B cell (primary cell): ENCODE measurements around the gene TRIM66. TPM values are rescaled to one million over a fixed set of nuclear protein-coding genes. Genes with fewer than 3 reads are reported as not detected.

Experiments used
- ATAC-seq: fragments of 200-7000 bp; cut with Tn5 transposase; one replicate; pipeline ENCODE4 v1.10.0; 2021; ENCODE audit warnings: low read depth, mild to moderate bottlenecking, moderate number of reproducible peaks, moderate library complexity
- CTCF ChIA-PET: fragments of 350-600 bp; sonication (Branson Sonifier 250); formaldehyde crosslinking; loops from one replicate; lab custom pipeline; 2021; ENCODE audit warnings: antibody characterized with exemption, inconsistent platforms; lab: Charles Lee
- POLR2A ChIA-PET: fragments of 350-600 bp; sonication (Branson Sonifier 250); formaldehyde crosslinking; loops from one replicate; lab custom pipeline; 2021; ENCODE audit warnings: antibody characterized with exemption; lab: Charles Lee
- DNase-seq: peaks from one replicate; pipeline ENCODE4 v3.0.0; 2013
- H2AFZ ChIP-seq: 2 replicates; pipeline ENCODE4 v1.6.1; 2012; ENCODE audit warnings: mild to moderate bottlenecking, low read depth, low read length; ENCODE audit not compliant: insufficient read depth, poor library complexity, severe bottlenecking
- H3K27ac ChIP-seq, 2 donors: 1 replicate in 1 of 2; 2 replicates in 1 of 2; pipeline ENCODE4 v1.5.1; 2012 to 2013; ENCODE audit warnings: low read length in 2 of 2, mild to moderate bottlenecking in 2 of 2, moderate library complexity in 1 of 2
- H3K27me3 ChIP-seq, 4 experiments: fragments of 200-600 bp in 1 of 4; sonication (generic) in 1 of 4; replicated peaks in 1 of 4; 1 replicate in 2 of 4; 2 replicates in 2 of 4; pipeline versions ENCODE4 v1.6.1 to v1.7.0; 2013 to 2016; ENCODE audit warnings: low read length in 3 of 4, mild to moderate bottlenecking in 2 of 4, mixed read lengths in 1 of 4, moderate library complexity in 1 of 4; ENCODE audit not compliant: insufficient read depth in 4 of 4, control insufficient read depth in 3 of 4; ENCODE audit errors: control extremely low read depth in 1 of 4
- H3K36me3 ChIP-seq, 2 experiments: replicated peaks in 1 of 2; 1 replicate in 1 of 2; 2 replicates in 1 of 2; pipeline versions ENCODE4 v1.6.1 to v1.7.1; 2013; ENCODE audit warnings: low read length in 1 of 2; ENCODE audit not compliant: insufficient read depth in 2 of 2, control insufficient read depth in 1 of 2; ENCODE audit errors: control extremely low read depth in 1 of 2, extremely low read depth in 1 of 2
- H3K4me1 ChIP-seq, 2 donors: fragments of 200-600 bp in 1 of 2; sonication (generic) in 1 of 2; 1 replicate in 1 of 2; 2 replicates in 1 of 2; pipeline versions ENCODE4 v1.5.1 to v1.6.1; 2013 to 2017; ENCODE audit warnings: low read length in 2 of 2; ENCODE audit not compliant: control insufficient read depth in 2 of 2, insufficient read depth in 2 of 2
- H3K4me2 ChIP-seq: replicated peaks from 2 replicates; pipeline ENCODE3; 2012; ENCODE audit warnings: mild to moderate bottlenecking, low read depth, low read length; ENCODE audit not compliant: poor library complexity, severe bottlenecking
- H3K4me3 ChIP-seq, 5 experiments: fragments of 200-600 bp in 1 of 5; sonication (generic) in 1 of 5; 1 replicate in 3 of 5; 2 replicates in 2 of 5; pipeline versions ENCODE4 v1.5.1 to v1.7.0; 2011 to 2016; ENCODE audit warnings: low read length in 4 of 5, mild to moderate bottlenecking in 4 of 5, low read depth in 2 of 5, control low read depth in 1 of 5, moderate library complexity in 1 of 5; ENCODE audit not compliant: insufficient read depth in 1 of 5; ENCODE audit errors: control extremely low read depth in 1 of 5, extremely low read depth in 1 of 5
- H3K79me2 ChIP-seq: fragments of 200-600 bp; sonication (generic); one replicate; pipeline ENCODE4 v1.6.0; 2016; ENCODE audit warnings: low read length; ENCODE audit not compliant: control insufficient read depth, insufficient read depth
- H3K9ac ChIP-seq: fragments of 200-600 bp; sonication (generic); 2 replicates; pipeline ENCODE4 v1.6.1; 2017; ENCODE audit warnings: mild to moderate bottlenecking, low read length, moderate library complexity
- H3K9me3 ChIP-seq, 3 donors: one replicate each; pipeline versions ENCODE4 v1.6.1 to v1.7.1; 2013; ENCODE audit warnings: low read length in 2 of 3; ENCODE audit not compliant: control insufficient read depth in 2 of 3, insufficient read depth in 1 of 3; ENCODE audit errors: control extremely low read depth in 1 of 3
- H4K20me1 ChIP-seq: 2 replicates; pipeline ENCODE4 v1.6.0; 2012; ENCODE audit warnings: mild to moderate bottlenecking, low read length; ENCODE audit not compliant: insufficient read depth, control insufficient read depth, poor library complexity, severe bottlenecking
- H3K27ac Mint-ChIP-seq: one replicate; pipeline ENCODE4 v1.8.0; 2021; ENCODE audit warnings: mixed read lengths
- H3K27me3 Mint-ChIP-seq: one replicate; pipeline ENCODE4 v1.8.0; 2021; ENCODE audit warnings: mixed read lengths
- H3K4me1 Mint-ChIP-seq: one replicate; pipeline ENCODE4 v1.8.0; 2021; ENCODE audit warnings: mixed read lengths
- H3K4me3 Mint-ChIP-seq: one replicate; pipeline ENCODE4 v1.8.0; 2021; ENCODE audit warnings: mixed read lengths
- H3K9me3 Mint-ChIP-seq: one replicate; pipeline ENCODE4 v1.8.0; 2022; ENCODE audit warnings: mixed read lengths; ENCODE audit not compliant: insufficient read depth
- EZH2 ChIP-seq: IDR thresholded peaks from 2 replicates; pipeline ENCODE4 v1.6.1; 2012; ENCODE audit warnings: borderline replicate concordance, low read depth, mild to moderate bottlenecking, moderate library complexity, low read length; ENCODE audit not compliant: insufficient read depth, poor library complexity, severe bottlenecking
- WGBS: methylation state at CpG from one replicate; pipeline ENCODE4 v1.1.5; 2013; ENCODE audit warnings: missing lambda C conversion rate; ENCODE audit not compliant: insufficient coverage; 5-methylcytosine and 5-hydroxymethylcytosine counted together
- intact Hi-C: fragments of 100-400 bp; cut with micrococcal nuclease; formaldehyde crosslinking; loops from one replicate; pipeline ENCODE4 v1.10.0; 2022
- polyA plus RNA-seq: library from polyadenylated mRNA; depleted of rRNA; stranded (reverse); fragments of >200 nt; gene quantifications from 2 replicates; pipeline ENCODE4 v1.2.3, GENCODE V29; 2012
- total RNA-seq, 2 donors: library from RNA; stranded (reverse); fragments of 120-200 nt in 1 of 2; gene quantifications; 1 replicate in 1 of 2; 2 replicates in 1 of 2; pipeline versions ENCODE4 v1.2.3 to v1.2.4, GENCODE V29; 2013 to 2022
- TF ChIP-seq, protein P1 (sequence below): fragments of 200-600 bp; IDR thresholded peaks from one replicate; pipeline ENCODE4 v1.8.0; 2022; ENCODE audit warnings: antibody characterized with exemption, mild to moderate bottlenecking

TRIM66 gene
- total and polyA plus RNA-seq, 2 donors (not counting 1 experiment from before 2014, with no cell fraction given) = 11.1 to 21.1 TPM

GRCh38 chr11:8646873-8647272 lies 35.6 kb downstream of the TRIM66 start:
- Histone ChIP-seq H4K20me1 (no peaks in the 10 kb centered on the region), H3K79me2 (no peaks in the 10 kb centered on the region), H3K36me3 (peaks cover 0 to 72% of the 10 kb centered on the region in 2 experiments), H3K4me1 (no peaks in the 10 kb centered on the region), H3K4me3 (no peak overlapping the region), H3K9ac (no peak overlapping the region), H3K27me3 (no peaks in the 10 kb centered on the region), H3K27ac (no peak overlapping the region), H3K9me3 (no peaks in the 10 kb centered on the region), H3K4me2 (no peak overlapping the region), H2AFZ (no peak overlapping the region)
- no CpG with 5 or more reads among the region's 4 CpGs for WGBS
- ATAC-seq (no peak), DNase-seq (no peak)
- no peaks in the 10 kb centered on the region for H3K4me1 Mint-ChIP-seq
- no peaks in the 10 kb centered on the region for H3K27me3 Mint-ChIP-seq
- H3K9me3 Mint-ChIP-seq = no peaks in the 10 kb centered on the region
- ChIA-PET POLR2A (no interaction called here), CTCF (interaction anchor here (0.7 kb wide), 2 partner anchors 12 to 861 kb away, joined by 3 to 4 read pairs; no protein-coding TSS in a partner anchor)
- H3K4me3 Mint-ChIP-seq = no peak overlapping the region
- TF ChIP-seq, protein P1, sequence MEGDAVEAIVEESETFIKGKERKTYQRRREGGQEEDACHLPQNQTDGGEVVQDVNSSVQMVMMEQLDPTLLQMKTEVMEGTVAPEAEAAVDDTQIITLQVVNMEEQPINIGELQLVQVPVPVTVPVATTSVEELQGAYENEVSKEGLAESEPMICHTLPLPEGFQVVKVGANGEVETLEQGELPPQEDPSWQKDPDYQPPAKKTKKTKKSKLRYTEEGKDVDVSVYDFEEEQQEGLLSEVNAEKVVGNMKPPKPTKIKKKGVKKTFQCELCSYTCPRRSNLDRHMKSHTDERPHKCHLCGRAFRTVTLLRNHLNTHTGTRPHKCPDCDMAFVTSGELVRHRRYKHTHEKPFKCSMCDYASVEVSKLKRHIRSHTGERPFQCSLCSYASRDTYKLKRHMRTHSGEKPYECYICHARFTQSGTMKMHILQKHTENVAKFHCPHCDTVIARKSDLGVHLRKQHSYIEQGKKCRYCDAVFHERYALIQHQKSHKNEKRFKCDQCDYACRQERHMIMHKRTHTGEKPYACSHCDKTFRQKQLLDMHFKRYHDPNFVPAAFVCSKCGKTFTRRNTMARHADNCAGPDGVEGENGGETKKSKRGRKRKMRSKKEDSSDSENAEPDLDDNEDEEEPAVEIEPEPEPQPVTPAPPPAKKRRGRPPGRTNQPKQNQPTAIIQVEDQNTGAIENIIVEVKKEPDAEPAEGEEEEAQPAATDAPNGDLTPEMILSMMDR = no peak
- no peak for TF ChIP-seq EZH2
- intact Hi-C loops = no loop called here
- H3K27ac Mint-ChIP-seq = no peak overlapping the region

DNA sequence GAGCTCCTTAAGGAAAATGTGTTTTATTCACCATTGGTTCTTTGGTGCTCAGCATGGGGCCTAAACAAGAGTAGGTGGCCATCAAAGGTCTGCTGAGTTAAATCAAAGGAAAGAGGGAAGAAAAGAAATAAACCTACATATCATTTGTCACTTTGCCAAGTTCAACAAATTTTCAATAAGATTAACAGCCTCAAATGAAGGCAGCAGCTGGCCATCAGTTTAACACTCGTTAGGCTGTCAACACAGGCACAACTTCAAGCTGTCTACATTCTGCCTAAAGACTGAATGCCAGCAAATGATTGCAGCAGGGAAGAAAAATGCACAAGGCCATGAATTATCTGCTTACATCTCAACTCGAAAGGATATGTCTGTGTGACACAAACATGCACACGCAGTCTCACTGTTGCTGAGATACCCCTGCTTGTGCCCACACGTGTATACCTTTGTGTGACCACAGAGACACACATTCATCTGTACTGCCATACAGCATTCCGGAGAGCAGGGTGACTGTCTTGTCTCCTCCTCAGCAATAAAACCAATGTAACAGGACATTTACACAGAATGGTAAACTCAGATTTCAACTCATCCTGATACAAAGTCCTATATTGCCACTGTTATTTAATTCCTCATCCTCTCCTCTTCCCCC lies 40.1 kb downstream of the TRIM66 start:
- no peak for ATAC-seq
- H3K9ac ChIP-seq = no peak overlapping the region
- Mint-ChIP-seq H3K4me1 (no peaks in the 10 kb centered on the region), H3K27ac (no peak overlapping the region), H3K9me3 (no peaks in the 10 kb centered on the region), H3K27me3 (no peaks in the 10 kb centered on the region), H3K4me3 (no peak overlapping the region)
- no peaks in the 10 kb centered on the region for H4K20me1 ChIP-seq
- DNase-seq = no peak
- CTCF ChIA-PET = no interaction called here
- no peaks in the 10 kb centered on the region for H3K4me1 ChIP-seq
- peaks cover 10 to 80% of the 10 kb centered on the region in 2 experiments for H3K36me3 ChIP-seq
- no peaks in the 10 kb centered on the region for H3K79me2 ChIP-seq
- no peaks in the 10 kb centered on the region for H3K9me3 ChIP-seq
- WGBS = 100% methylated on average over 5 of the region's 5 CpGs
- POLR2A ChIA-PET = no interaction called here
- H2AFZ ChIP-seq = no peak overlapping the region
- H3K4me2 ChIP-seq = no peak overlapping the region
- H3K27me3 ChIP-seq = no peaks in the 10 kb centered on the region
- intact Hi-C loops = no loop called here
- no peak for TF ChIP-seq EZH2
- TF ChIP-seq, protein P1 = no peak
- H3K27ac ChIP-seq = no peak overlapping the region
- no peak overlapping the region for H3K4me3 ChIP-seq
